Ovary (tissue), 9 donors: ENCODE data around the gene PRIMA1. TPM values are rescaled to one million over a fixed set of nuclear protein-coding genes. Genes with fewer than 3 reads are reported as not detected.

ENCODE experiments used
- DNase-seq, 5 donors: peaks; one replicate each; pipeline ENCODE4 v3.0.0-alpha.2; 2019 to 2020
- H3K27ac ChIP-seq, 2 donors: fragments of 200-600 bp; one replicate each; pipeline versions ENCODE4 v1.5.1 to v1.8.0; 2019 to 2022
- H3K27me3 ChIP-seq: fragments of 200-600 bp; one replicate; pipeline ENCODE4 v1.8.0; 2022
- H3K36me3 ChIP-seq: fragments of 200-600 bp; sonication (generic); one replicate; pipeline ENCODE4 v1.5.1; 2019
- H3K4me1 ChIP-seq: one replicate; pipeline ENCODE4 v1.8.1; 2013; ENCODE audit warnings: mild to moderate bottlenecking, moderate library complexity; ENCODE audit not compliant: insufficient read depth
- H3K4me3 ChIP-seq: fragments of 200-600 bp; sonication (generic); one replicate; pipeline ENCODE4 v1.5.1; 2017
- H3K9me3 ChIP-seq, 2 donors: fragments of 200-600 bp in 1 of 2; sonication (generic) in 1 of 2; one replicate each; pipeline versions ENCODE4 v1.5.1 to v1.8.1; 2013 to 2019; ENCODE audit warnings: mild to moderate bottlenecking in 1 of 2, moderate library complexity in 1 of 2
- EP300 ChIP-seq: sonication (generic); formaldehyde crosslinking; IDR thresholded peaks from one replicate; pipeline ENCODE4 v1.6.1; 2017; ENCODE audit warnings: antibody characterized with exemption
- POLR2A ChIP-seq: fragments of 450-650 bp; IDR thresholded peaks from one replicate; pipeline ENCODE4 v1.6.1; 2017; ENCODE audit warnings: antibody characterized with exemption, mild to moderate bottlenecking, moderate library complexity
- WGBS, 3 donors: extraction: QIAGEN DNeasy Blood & Tissue Kit in 1 of 3; methylation state at CpG; one replicate each; pipeline versions ENCODE4 v1.1.5 to v1.1.7; 2013 to 2017; 5-methylcytosine and 5-hydroxymethylcytosine counted together
- intact Hi-C, 4 donors: fragments of 100-400 bp; cut with DNase I; formaldehyde crosslinking; loops; one replicate each; pipeline versions ENCODE4 v1.11.0 to v1.15.1; 2022 to 2023
- polyA plus RNA-seq, 2 donors: library from polyadenylated mRNA; stranded (reverse); fragments of 200-250 nt in 1 of 2; fragments of 350-450 nt in 1 of 2; fragmentation: Illumina TruSeq in 1 of 2; extraction: RNeasy Lipid Tissue Mini Kit (QIAGEN cat#74804) in 1 of 2; gene quantifications; one replicate each; pipeline ENCODE4 v1.2.3, GENCODE V29; 2013 to 2014
- total RNA-seq, 7 donors: library from RNA; depleted of rRNA in 2 of 7; stranded (reverse); fragments of >200 nt in 2 of 7; fragmentation: NEBNext Ultra II Directional in 3 of 7; extraction: Animal tissue kit (Norgen Biotek cat#: 25700) in 3 of 7; gene quantifications; one replicate each; pipeline versions ENCODE4 v1.1.0 to v1.2.4, GENCODE V29; 2016 to 2023
- TF ChIP-seq, protein P1 (sequence below), 3 donors: fragments of 450-650 bp in 2 of 3; fragments of 200-600 bp in 1 of 3; IDR thresholded peaks; one replicate each; pipeline versions ENCODE4 v1.5.1 to v1.8.0; 2016 to 2022; ENCODE audit warnings: antibody characterized with exemption in 3 of 3, mild to moderate bottlenecking in 1 of 3
- donor health status: DM: no; HTN: no; CAD: no; lungs with moderate emphysema.
- donor health status: DM: no; HTN: no; CAD: no.
- donor health status: Bipolar disorder and iron deficiency.
- donor health status: DM: yes; HTN: yes; CAD: no.
- donor health status: DM: no; HTN: no; CAD: no.
- donor health status: DM: yes; HTN: yes; CAD: no.

Gene PRIMA1
- total and polyA plus RNA-seq, 9 donors, result 2.3 to 11.5 (median 4.2) TPM

DNA sequence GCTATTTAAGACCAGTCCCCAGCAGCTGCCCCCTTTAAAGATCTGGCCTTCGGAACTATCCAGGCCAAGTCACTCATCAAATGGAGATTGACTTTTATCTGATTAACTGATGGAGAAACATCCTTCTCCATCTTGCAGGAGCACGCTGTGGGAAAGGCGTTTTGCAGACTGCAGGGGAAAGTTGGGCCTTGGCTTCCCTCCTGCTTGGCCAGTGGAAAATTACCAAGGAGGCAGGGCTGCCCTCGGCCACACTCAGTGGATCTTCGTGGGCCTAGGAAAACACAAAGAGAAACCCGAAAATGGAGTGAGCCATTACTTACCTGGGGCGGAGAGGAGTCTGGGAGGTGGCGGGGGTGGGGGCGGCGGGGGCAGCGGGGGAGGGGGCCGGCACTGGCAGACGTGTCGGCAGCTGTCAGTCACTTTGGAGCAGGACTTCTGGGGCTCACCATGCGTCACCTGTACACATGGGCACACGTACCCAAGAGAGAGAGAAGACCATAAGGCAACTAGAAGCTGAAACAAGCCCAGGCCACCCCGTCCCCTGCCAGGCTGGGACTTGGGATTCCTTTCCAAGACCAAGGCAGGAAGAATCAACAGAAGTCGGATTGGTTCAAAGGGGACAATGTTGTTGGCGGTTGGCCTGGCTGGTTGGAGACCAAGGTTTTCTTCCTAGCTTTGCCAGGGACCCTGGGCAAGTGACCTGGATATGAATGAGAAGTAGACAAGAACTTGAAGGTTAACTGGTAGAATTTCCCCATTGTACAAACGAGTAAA is 9.2 kb downstream of the PRIMA1 start:
- H3K27ac ChIP-seq, result no peak overlapping the region
- whole genome bisulfite sequencing, 3 donors, result 81 to 86% (median 85%) methylated on average over 20 of the region's 20 CpGs

GRCh38 chr14:93778453-93778852 is 9.8 kb downstream of the PRIMA1 start:
- H3K4me3 ChIP-seq, result no peak overlapping the region
- H3K27ac ChIP-seq, result no peak overlapping the region
- no peaks in the 10 kb centered on the region for H3K4me1 ChIP-seq
- 71 to 81% (median 72%) methylated on average over 8 of the region's 8 CpGs for WGBS, 3 donors
- intact Hi-C loops, result no loop called here
- no peak for TF ChIP-seq EP300
- no peak for TF ChIP-seq POLR2A
- TF ChIP-seq, protein P1, sequence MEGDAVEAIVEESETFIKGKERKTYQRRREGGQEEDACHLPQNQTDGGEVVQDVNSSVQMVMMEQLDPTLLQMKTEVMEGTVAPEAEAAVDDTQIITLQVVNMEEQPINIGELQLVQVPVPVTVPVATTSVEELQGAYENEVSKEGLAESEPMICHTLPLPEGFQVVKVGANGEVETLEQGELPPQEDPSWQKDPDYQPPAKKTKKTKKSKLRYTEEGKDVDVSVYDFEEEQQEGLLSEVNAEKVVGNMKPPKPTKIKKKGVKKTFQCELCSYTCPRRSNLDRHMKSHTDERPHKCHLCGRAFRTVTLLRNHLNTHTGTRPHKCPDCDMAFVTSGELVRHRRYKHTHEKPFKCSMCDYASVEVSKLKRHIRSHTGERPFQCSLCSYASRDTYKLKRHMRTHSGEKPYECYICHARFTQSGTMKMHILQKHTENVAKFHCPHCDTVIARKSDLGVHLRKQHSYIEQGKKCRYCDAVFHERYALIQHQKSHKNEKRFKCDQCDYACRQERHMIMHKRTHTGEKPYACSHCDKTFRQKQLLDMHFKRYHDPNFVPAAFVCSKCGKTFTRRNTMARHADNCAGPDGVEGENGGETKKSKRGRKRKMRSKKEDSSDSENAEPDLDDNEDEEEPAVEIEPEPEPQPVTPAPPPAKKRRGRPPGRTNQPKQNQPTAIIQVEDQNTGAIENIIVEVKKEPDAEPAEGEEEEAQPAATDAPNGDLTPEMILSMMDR (IDR thresholded peaks at IDR 0.05), result no peak
- H3K27me3 ChIP-seq, result no peaks in the 10 kb centered on the region
- H3K36me3 ChIP-seq, result no peaks in the 10 kb centered on the region
- no peaks in the 10 kb centered on the region for H3K9me3 ChIP-seq
- no peak for DNase-seq

More for the DNA sequence above, 9.2 kb downstream of the PRIMA1 start:
- Histone ChIP-seq H3K36me3 (no peaks in the 10 kb centered on the region), H3K9me3 (no peaks in the 10 kb centered on the region), H3K4me1 (no peaks in the 10 kb centered on the region), H3K4me3 (no peak overlapping the region), H3K27me3 (no peaks in the 10 kb centered on the region)
- no peak for DNase-seq
- intact Hi-C loops, result no loop called here
- TF ChIP-seq, protein P1 (IDR thresholded peaks at IDR 0.05), result no peak
- TF ChIP-seq EP300, result no peak
- TF ChIP-seq POLR2A, result no peak

- no peaks in the 10 kb centered on the region for H3K4me1 ChIP-seq
- H3K36me3 ChIP-seq, result no peaks in the 10 kb centered on the region
- H3K27ac ChIP-seq, result no peak overlapping the region
- no peak for DNase-seq
- H3K27me3 ChIP-seq, result no peaks in the 10 kb centered on the region
- no peaks in the 10 kb centered on the region for H3K9me3 ChIP-seq
- TF ChIP-seq EP300 (no peak), POLR2A (no peak)
- TF ChIP-seq, protein P1 (IDR thresholded peaks at IDR 0.05), result no peak
- no peak overlapping the region for H3K4me3 ChIP-seq
- intact Hi-C loops, result no loop called here
- WGBS, 3 donors, result 84 to 89% (median 85%) methylated on average over 3 of the region's 3 CpGs
These were observed 12.5 kb downstream of the PRIMA1 start for GRCh38 chr14:93775744-93776143.

- intact Hi-C loops, result no loop called here
- 87 to 95% (median 95%) methylated on average over 2 of the region's 2 CpGs for WGBS, 3 donors
- no peaks in the 10 kb centered on the region for H3K4me1 ChIP-seq
- no peaks in the 10 kb centered on the region for H3K27me3 ChIP-seq
- no peak overlapping the region for H3K4me3 ChIP-seq
- TF ChIP-seq, protein P1 (IDR thresholded peaks at IDR 0.05), result no peak
- TF ChIP-seq EP300 (no peak), POLR2A (no peak)
- no peak for DNase-seq
- no peaks in the 10 kb centered on the region for H3K36me3 ChIP-seq
- H3K27ac ChIP-seq, result no peak overlapping the region
- no peaks in the 10 kb centered on the region for H3K9me3 ChIP-seq
These were observed 13.1 kb downstream of the PRIMA1 start for GRCh38 chr14:93775158-93775557.
